HepG2 (cell line): ENCODE measurements around the gene STPG2. TPM values are rescaled to one million over a fixed set of nuclear protein-coding genes. Genes with fewer than 3 reads are reported as not detected.

Experiments
- ATAC-seq: fragments of 200-7000 bp; cut with Tn5 transposase; 3 replicates; pipeline ENCODE4 v1.9.1; 2020; ENCODE audit warnings: mild to moderate bottlenecking, moderate library complexity
- BruUV-seq: library from RNA; stranded (reverse); fragments of 400-500 nt; replicated peaks from 2 replicates; lab custom pipeline; 2021; lab: Mats Ljungman, UMichigan
- CTCF ChIA-PET: fragments of 300-600 bp; formaldehyde crosslinking; extraction: SDS; loops from one replicate; lab custom pipeline; 2021; ENCODE audit warnings: low total read pairs, inconsistent platforms, low intra/inter-chr PET ratio; lab: Yijun Ruan, JAX
- POLR2A ChIA-PET: fragments of 350-600 bp; sonication (Branson Sonifier 250); formaldehyde crosslinking; loops from one replicate; lab custom pipeline; 2020; ENCODE audit warnings: antibody characterized with exemption, inconsistent platforms; lab: Yijun Ruan, JAX
- DNase-seq: peaks from one replicate; pipeline ENCODE4 v3.0.0-alpha.2; 2015; ENCODE audit warnings: low spot score
- FAIRE-seq: peaks from 3 replicates; lab custom pipeline; 2011; peaks lifted over from hg19 to GRCh38; lab: Jason Lieb, UNC
- H2AFZ ChIP-seq: one replicate; pipeline ENCODE4 v1.6.1; 2011; ENCODE audit warnings: low read length, inconsistent platforms
- H3K27ac ChIP-seq: fragments of 300-600 bp; 3 replicates; pipeline ENCODE4 v1.8.0; 2011; ENCODE audit warnings: mixed run types, mild to moderate bottlenecking, mixed read lengths, low read length, inconsistent platforms; ENCODE audit not compliant: insufficient read depth; ENCODE audit errors: extremely low read length
- H3K27me3 ChIP-seq, 2 experiments: fragments of 200-600 bp in 1 of 2; 2 replicates in 1 of 2; 3 replicates in 1 of 2; pipeline versions ENCODE4 v1.6.0 to v1.8.0; 2011; ENCODE audit warnings: low read length in 2 of 2, mild to moderate bottlenecking in 2 of 2, moderate library complexity in 2 of 2, inconsistent platforms in 1 of 2; ENCODE audit not compliant: insufficient read depth in 2 of 2, control insufficient read depth in 1 of 2
- H3K36me3 ChIP-seq, 2 experiments: fragments of 200-600 bp in 1 of 2; replicated peaks in 1 of 2; 2 replicates in 1 of 2; 3 replicates in 1 of 2; pipeline versions ENCODE4 v1.5.1 to v1.8.0; 2011; ENCODE audit warnings: low read length in 2 of 2, inconsistent platforms in 1 of 2; ENCODE audit not compliant: insufficient read depth in 2 of 2, control insufficient read depth in 1 of 2
- H3K4me1 ChIP-seq: 2 replicates; pipeline ENCODE4 v1.5.1; 2012; ENCODE audit warnings: low read length, inconsistent platforms; ENCODE audit not compliant: insufficient read depth
- H3K4me2 ChIP-seq: 2 replicates; pipeline ENCODE4 v1.6.0; 2011; ENCODE audit warnings: low read depth, low read length, inconsistent platforms
- H3K4me3 ChIP-seq, 3 experiments: fragments of 200-600 bp in 1 of 3; sonication (generic), shearing (Covaris generic) in 1 of 3; replicated peaks in 1 of 3; 2 replicates each; pipeline ENCODE4 v1.5.1; 2011 to 2016; ENCODE audit warnings: low read length in 3 of 3, inconsistent platforms in 2 of 3, low read depth in 2 of 3, mild to moderate bottlenecking in 2 of 3, control low read depth in 1 of 3, mixed read lengths in 1 of 3; ENCODE audit not compliant: insufficient read depth in 1 of 3
- H3K79me2 ChIP-seq: one replicate; pipeline ENCODE4 v1.6.1; 2011; ENCODE audit warnings: low read length, inconsistent platforms; ENCODE audit not compliant: insufficient read depth
- H3K9ac ChIP-seq: 2 replicates; pipeline ENCODE4 v1.6.0; 2011; ENCODE audit warnings: mild to moderate bottlenecking, low read depth, low read length, inconsistent platforms; ENCODE audit not compliant: insufficient read depth
- H3K9me3 ChIP-seq: 2 replicates; pipeline ENCODE4 v1.5.1; 2012; ENCODE audit warnings: mild to moderate bottlenecking, low read length
- H4K20me1 ChIP-seq: 2 replicates; pipeline ENCODE4 v1.6.0; 2011; ENCODE audit warnings: inconsistent platforms, mild to moderate bottlenecking, low read length, moderate library complexity; ENCODE audit not compliant: insufficient read depth
- FOXK2 ChIP-seq: fragments of 450-650 bp; IDR thresholded peaks from 2 replicates; pipeline ENCODE4 v1.6.1; 2016
- HINFP ChIP-seq: sonication (generic); formaldehyde crosslinking; IDR thresholded peaks from 2 replicates; pipeline ENCODE4 v1.4.0; 2020; ENCODE audit warnings: low read depth, mild to moderate bottlenecking, missing genetic modification reagents
- SYNCRIP ChIP-seq: fragments of 200-400 bp; formaldehyde crosslinking; IDR thresholded peaks from 2 replicates; pipeline ENCODE4 v1.6.1; 2018; ENCODE audit warnings: mild to moderate bottlenecking, low read depth, low read length; ENCODE audit not compliant: insufficient read depth
- TOPORS ChIP-seq: sonication (generic); formaldehyde crosslinking; IDR thresholded peaks from 2 replicates; pipeline ENCODE4 v1.8.0; 2023; ENCODE audit warnings: mild to moderate bottlenecking, missing genetic modification reagents
- ZBTB43 ChIP-seq: sonication (generic); formaldehyde crosslinking; conservative IDR thresholded peaks from 2 replicates; pipeline ENCODE4 v1.4.0; 2020; ENCODE audit warnings: missing genetic modification reagents
- ZNF614 ChIP-seq: IDR thresholded peaks from 2 replicates; pipeline ENCODE4 v1.6.1; 2018; ENCODE audit warnings: missing biosample characterization, missing genetic modification reagents, inconsistent platforms, borderline replicate concordance
- WGBS: methylation state at CpG from one replicate; pipeline ENCODE4 v1.1.6; 2017; ENCODE audit warnings: low lambda C conversion rate; 5-methylcytosine and 5-hydroxymethylcytosine counted together
- in situ Hi-C: cut with HindIII; loops from 2 replicates; pipeline ENCODE4 v1.10.0; 2017; ENCODE audit warnings: low pct_unique_long_range_greater_than_20kb; ENCODE audit not compliant: extremely low pct_ligation_motif_present
- intact Hi-C: fragments of 100-400 bp; cut with micrococcal nuclease; formaldehyde crosslinking; loops from one replicate; pipeline ENCODE4 v1.10.0; 2022; ENCODE audit not compliant: unreplicated experiment
- polyA plus RNA-seq, 8 experiments: library from polyadenylated mRNA; depleted of rRNA in 3 of 8; stranded (reverse) in 7 of 8; unstranded in 1 of 8; fragments of >200 nt; fragmentation: Illumina TruSeq in 4 of 8; extraction: Trizol in 4 of 8; gene quantifications; 2 replicates each; pipeline versions ENCODE4 v1.2.1 to v1.2.3, GENCODE V29; 2011 to 2016; ENCODE audit warnings: low read depth in 4 of 8, missing spikeins in 1 of 8, mixed read lengths in 1 of 8; ENCODE audit not compliant: insufficient read depth in 1 of 8
- total RNA-seq, 5 experiments: library from RNA; depleted of rRNA; stranded (reverse); fragments of >200 nt; fragmentation: Illumina TruSeq; extraction: Trizol; gene quantifications; 2 replicates each; pipeline ENCODE4 v1.2.3, GENCODE V29; 2016; ENCODE audit warnings: low read depth in 1 of 5

The STPG2 gene
- total and polyA plus RNA-seq, 2 of the 13 experiments (the other 11 are each of a cell fraction or from before 2014, with no cell fraction given) = 0.07 TPM; not detected in 1

GRCh38 chr4:98098764-98099163, 44.5 kb downstream of the STPG2 start:
- H3K79me2 ChIP-seq = no peaks in the 10 kb centered on the region
- in situ Hi-C loops (no loop called here), intact Hi-C loops (no loop called here)
- ChIA-PET POLR2A (no interaction called here), CTCF (no interaction called here)
- BruUV-seq = no TSS peak
- no peak for TF ChIP-seq SYNCRIP
- TF ChIP-seq HINFP (CRISPR knock-in tag) = no peak
- TF ChIP-seq ZBTB43 = no peak
- no peak for TF ChIP-seq ZNF614 (CRISPR knock-in tag)
- TF ChIP-seq TOPORS (CRISPR knock-in tag) = no peak
- no peaks in the 10 kb centered on the region for H3K27me3 ChIP-seq
- no peak overlapping the region for H3K27ac ChIP-seq
- ATAC-seq = no peak
- H3K9me3 ChIP-seq = no peaks in the 10 kb centered on the region
- H3K36me3 ChIP-seq = no peaks in the 10 kb centered on the region
- no peak for DNase-seq
- no peak for FAIRE-seq
- H3K4me2 ChIP-seq = no peak overlapping the region
- H3K9ac ChIP-seq = no peak overlapping the region
- H2AFZ ChIP-seq = no peak overlapping the region
- H3K4me3 ChIP-seq = no peak overlapping the region
- no peaks in the 10 kb centered on the region for H3K4me1 ChIP-seq
- no peaks in the 10 kb centered on the region for H4K20me1 ChIP-seq

GRCh38 chr4:98094118-98094517, 49.2 kb downstream of the STPG2 start:
- CTCF ChIA-PET = no interaction called here
- WGBS = no CpG with 5 or more reads among the region's 2 CpGs
- Histone ChIP-seq H3K27ac (no peak overlapping the region), H3K36me3 (no peaks in the 10 kb centered on the region), H3K4me3 (no peak overlapping the region), H3K9ac (no peak overlapping the region), H3K4me1 (no peaks in the 10 kb centered on the region)
- intact Hi-C loops = no loop called here
- ATAC-seq (no peak), FAIRE-seq (no peak)
- TF ChIP-seq FOXK2 = no peak
- TF ChIP-seq, all 625 proteins: peak for 0
- Histone ChIP-seq H2AFZ (no peak overlapping the region), H4K20me1 (no peaks in the 10 kb centered on the region), H3K79me2 (no peaks in the 10 kb centered on the region), H3K9me3 (no peaks in the 10 kb centered on the region), H3K27me3 (no peaks in the 10 kb centered on the region), H3K4me2 (no peak overlapping the region)
- POLR2A ChIA-PET = no interaction called here
- DNase-seq = no peak
- in situ Hi-C loops = no loop called here
- BruUV-seq = no TSS peak
